GM10266 (cell line): ENCODE measurements around the gene TAL1.

ENCODE experiments used
- DNase-seq: peaks from one replicate; pipeline ENCODE4 v3.0.0; 2012; ENCODE audit errors: extremely low spot score
- TF ChIP-seq, protein P1 (sequence below): IDR thresholded peaks from 2 replicates; pipeline ENCODE4 v1.5.1; 2012; ENCODE audit warnings: mild to moderate bottlenecking, low read depth; ENCODE audit not compliant: control insufficient read depth, insufficient read depth; ENCODE audit errors: missing control alignments

TAL1 gene

DNA sequence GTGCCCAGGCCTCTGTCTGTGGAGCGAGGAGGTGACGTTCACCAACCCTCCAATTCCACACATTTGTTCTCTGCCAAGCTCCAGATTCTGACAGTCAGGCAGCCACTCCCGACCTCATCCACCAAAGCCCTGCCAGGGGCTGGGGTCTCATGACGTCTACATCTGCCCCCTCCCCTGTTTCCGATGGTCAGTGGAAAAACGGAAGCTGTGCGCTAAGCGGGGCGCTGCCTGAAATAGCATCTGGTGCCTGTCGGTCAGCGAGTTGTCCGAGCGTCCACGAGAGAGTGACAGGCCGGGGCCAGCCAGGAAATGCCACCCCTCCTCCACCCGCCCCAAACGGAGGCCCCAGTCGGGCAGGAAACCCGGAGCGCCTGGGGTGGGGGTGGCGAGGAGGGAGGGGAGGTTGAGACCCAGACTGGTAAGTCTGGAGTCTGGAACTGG lies 3.2 kb upstream of the TAL1 start:
- TF ChIP-seq, protein P1, sequence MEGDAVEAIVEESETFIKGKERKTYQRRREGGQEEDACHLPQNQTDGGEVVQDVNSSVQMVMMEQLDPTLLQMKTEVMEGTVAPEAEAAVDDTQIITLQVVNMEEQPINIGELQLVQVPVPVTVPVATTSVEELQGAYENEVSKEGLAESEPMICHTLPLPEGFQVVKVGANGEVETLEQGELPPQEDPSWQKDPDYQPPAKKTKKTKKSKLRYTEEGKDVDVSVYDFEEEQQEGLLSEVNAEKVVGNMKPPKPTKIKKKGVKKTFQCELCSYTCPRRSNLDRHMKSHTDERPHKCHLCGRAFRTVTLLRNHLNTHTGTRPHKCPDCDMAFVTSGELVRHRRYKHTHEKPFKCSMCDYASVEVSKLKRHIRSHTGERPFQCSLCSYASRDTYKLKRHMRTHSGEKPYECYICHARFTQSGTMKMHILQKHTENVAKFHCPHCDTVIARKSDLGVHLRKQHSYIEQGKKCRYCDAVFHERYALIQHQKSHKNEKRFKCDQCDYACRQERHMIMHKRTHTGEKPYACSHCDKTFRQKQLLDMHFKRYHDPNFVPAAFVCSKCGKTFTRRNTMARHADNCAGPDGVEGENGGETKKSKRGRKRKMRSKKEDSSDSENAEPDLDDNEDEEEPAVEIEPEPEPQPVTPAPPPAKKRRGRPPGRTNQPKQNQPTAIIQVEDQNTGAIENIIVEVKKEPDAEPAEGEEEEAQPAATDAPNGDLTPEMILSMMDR: no peak
- DNase-seq: peak; percentile 32

DNA sequence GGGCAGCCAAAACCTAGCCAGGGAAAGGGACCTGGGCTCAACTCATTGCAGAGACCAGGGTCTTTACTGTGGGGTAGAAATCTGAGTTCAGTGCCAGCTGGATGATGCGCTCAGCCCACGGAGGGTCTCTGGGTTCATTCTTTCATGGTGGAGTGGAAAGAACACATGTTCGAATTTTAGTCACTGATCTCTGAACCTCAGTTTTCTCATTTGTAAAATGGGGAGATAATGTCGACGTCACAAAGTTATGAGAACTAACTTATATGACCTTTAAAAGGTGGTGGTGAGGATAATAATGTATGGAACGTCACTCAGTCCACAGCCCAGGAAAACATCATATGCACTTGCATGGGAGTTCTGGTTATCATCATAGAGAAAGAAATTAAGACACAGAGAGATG lies 1.2 kb upstream of the TAL1 start:
- DNase-seq: peak; percentile 13

DNA sequence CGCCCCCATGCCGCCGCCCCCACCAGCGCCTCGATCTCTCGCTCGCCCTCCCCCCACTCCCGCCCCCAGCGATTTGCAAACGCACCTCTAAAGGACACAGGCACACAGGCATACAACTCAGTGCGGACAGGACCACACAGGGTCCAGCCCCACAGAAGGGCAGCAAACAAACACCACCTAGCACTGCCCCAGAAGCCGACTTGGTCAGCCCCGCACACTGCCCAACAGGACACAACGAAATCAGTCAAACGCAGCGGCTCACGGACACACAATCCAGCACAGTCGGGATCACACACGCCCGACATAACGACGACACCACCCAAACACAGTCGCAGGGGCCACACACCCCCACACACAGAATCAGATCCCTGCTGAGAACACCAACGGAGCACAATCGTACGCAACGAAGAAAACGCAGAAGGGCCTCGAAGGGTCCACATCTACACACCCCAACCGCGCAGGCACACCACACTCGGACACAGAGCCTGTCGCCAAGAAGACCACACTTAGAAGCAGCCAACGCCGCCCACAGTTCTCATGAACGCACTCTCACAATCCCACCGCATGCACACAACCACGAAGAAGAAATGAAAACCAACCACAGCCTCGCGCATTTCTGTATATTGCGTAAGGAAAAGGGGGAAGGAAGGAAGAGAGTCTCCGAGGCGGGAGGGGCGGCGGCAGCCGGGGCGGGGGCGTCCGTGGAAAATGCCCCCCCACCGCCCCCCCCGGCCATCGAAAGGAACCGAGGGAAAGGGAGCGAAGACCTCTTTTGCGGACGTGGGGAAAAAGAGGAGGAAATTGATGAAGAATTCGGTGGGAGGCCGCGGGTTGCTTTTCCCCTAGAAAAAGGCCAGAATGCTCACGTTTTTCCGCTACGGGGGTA lies 481 bp downstream of the TAL1 start:
- TF ChIP-seq, protein P1: no peak
- peak; percentile 51 for DNase-seq

More for the DNA sequence above, 1.2 kb upstream of the TAL1 start:
- TF ChIP-seq, protein P1: no peak

DNA sequence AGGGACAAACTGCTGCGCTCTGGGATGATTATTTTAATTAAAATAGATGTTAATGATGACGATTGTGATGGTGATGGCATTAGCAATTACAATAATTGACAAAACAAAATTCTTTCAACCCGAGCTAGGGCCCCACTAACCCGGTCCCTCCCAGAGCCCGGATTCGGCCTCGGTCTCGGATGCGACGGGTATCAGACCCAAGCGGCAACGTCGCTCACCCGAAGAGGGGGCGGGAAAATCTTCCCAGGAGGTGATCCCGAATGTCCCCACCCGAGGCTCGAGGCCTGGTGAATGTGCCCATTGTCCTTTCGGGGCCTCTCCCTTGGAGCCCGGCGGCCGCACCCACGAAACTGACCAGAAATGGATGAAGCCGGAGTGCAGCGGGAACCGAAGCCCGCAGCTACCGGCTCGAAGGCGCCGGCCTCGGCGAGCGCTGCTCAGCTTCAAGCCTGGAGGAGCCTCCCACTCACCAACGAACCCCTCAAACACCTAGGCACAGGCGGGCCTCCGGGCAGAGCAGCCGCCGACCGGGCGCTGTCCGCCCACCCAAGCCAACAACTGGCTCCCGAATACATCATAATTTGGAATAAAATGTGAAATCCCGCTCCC lies 1.2 kb downstream of the TAL1 start:
- peak; percentile 51 for DNase-seq

DNA sequence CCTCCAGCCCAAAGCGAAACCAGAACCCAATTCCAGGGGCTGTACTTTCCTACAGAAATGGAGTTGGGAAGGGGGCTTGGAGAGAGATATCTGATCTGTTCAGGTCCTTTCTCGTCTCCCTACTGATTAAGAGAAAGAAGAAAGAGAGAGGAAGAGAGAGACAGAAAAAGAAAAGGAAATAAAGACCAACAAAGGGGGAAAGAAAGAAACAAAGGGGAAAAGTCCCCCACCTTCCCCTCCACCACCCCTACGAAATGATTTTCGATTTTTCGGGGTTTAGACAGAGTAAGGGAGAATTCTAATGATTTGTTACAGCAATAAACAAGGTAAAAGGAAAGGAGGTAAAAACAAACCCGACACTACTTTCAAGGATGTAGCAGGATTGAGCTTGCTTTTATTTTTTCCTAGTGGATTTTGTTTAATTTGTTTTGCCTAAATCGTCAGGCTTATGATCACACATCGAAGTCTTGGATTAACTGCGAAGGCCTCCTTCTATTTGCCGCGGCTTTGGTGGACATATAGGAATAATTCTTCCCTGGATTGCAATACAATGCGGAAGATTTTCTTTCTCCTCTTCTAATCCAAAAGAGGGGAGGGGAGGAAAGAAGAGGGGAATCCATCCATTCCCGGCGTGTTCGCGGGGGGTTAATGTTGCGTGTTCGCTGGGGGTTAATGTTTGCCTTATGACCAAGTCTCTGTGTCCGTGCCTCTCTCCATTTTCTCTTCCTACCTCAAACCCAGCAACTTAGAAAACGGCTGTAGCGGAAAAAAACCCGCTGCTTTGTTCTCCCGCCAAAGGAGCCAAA lies 1.9 kb downstream of the TAL1 start:
- peak; percentile 19 for DNase-seq
- TF ChIP-seq, protein P1: no peak

More for the DNA sequence above, 1.2 kb downstream of the TAL1 start:
- TF ChIP-seq, protein P1: no peak

DNA sequence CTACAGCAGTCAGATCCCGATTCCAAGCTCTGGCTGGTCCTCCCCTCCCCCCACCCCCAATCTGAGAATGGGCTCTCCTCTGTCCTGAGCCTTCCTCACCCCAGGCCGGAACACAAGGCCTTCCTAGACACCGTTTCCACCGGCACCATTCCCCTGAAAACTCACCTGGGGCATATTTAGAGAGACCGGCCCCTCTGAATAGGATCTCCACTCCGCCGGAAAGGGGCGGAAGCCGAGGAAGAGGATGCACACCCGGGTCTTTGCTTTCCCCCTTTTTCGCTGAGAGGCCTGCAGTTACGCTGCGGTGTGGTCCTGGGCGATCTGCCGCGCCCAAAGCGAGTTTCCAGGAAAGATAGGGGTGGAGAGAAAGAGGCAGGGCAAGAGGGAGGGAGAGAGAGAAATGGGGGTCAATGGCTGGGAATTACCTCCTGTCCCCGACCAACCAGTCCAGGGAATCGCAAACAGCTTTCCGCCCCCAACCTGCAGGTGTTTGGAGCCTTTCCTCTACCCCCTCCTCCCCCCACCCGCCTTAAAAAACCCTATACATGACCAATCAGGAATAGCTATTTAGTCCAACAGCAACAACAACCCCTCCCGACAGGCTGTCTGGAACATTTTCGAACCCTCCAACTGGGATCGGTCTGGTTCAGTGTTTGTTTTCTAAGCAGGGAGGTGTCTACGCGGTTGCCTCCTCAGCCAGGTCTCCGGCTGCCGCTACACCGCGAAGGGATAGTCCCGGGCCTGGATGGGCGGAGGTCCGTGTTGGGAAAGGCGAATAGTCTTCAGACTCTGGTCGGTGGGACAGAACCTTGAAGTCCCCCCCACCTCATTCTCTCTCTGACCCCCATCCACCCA lies 2.8 kb downstream of the TAL1 start:
- TF ChIP-seq, protein P1: no peak

More for the DNA sequence above, 2.8 kb downstream of the TAL1 start:
- DNase-seq: peak; percentile 32
